PFSK-1 (cell line): ENCODE data around the gene CRISPLD2.

ENCODE experiments used
- FOXP2 ChIP-seq: optimal IDR thresholded peaks from 2 replicates; pipeline ENCODE3; 2011; ENCODE audit warnings: borderline replicate concordance, control low read depth, inconsistent platforms; ENCODE audit not compliant: insufficient read depth; ENCODE audit errors: extremely low read length, extremely low read depth
- POLR2AphosphoS5 ChIP-seq: IDR thresholded peaks from 2 replicates; pipeline ENCODE4 v1.6.1; 2012; ENCODE audit warnings: low read depth, mild to moderate bottlenecking, control low read depth, low read length, moderate library complexity
- SIN3A ChIP-seq: IDR thresholded peaks from 2 replicates; pipeline ENCODE4 v1.6.1; 2012; ENCODE audit warnings: mild to moderate bottlenecking, low read length, moderate library complexity, borderline replicate concordance; ENCODE audit not compliant: insufficient read depth
- TAF1 ChIP-seq: IDR thresholded peaks from 2 replicates; pipeline ENCODE4 v1.6.1; 2012; ENCODE audit warnings: low read length, control low read depth, borderline replicate concordance; ENCODE audit not compliant: insufficient read depth
- TF ChIP-seq, protein P1 (sequence below), 2 experiments: IDR thresholded peaks; 2 replicates each; pipeline versions ENCODE4 v1.6.1 to v1.8.0; 2011 to 2012; ENCODE audit warnings: low read depth in 2 of 2, low read length in 2 of 2, control low read depth in 1 of 2, inconsistent platforms in 1 of 2, mild to moderate bottlenecking in 1 of 2, moderate library complexity in 1 of 2; ENCODE audit not compliant: insufficient read depth in 1 of 2

Gene CRISPLD2

DNA sequence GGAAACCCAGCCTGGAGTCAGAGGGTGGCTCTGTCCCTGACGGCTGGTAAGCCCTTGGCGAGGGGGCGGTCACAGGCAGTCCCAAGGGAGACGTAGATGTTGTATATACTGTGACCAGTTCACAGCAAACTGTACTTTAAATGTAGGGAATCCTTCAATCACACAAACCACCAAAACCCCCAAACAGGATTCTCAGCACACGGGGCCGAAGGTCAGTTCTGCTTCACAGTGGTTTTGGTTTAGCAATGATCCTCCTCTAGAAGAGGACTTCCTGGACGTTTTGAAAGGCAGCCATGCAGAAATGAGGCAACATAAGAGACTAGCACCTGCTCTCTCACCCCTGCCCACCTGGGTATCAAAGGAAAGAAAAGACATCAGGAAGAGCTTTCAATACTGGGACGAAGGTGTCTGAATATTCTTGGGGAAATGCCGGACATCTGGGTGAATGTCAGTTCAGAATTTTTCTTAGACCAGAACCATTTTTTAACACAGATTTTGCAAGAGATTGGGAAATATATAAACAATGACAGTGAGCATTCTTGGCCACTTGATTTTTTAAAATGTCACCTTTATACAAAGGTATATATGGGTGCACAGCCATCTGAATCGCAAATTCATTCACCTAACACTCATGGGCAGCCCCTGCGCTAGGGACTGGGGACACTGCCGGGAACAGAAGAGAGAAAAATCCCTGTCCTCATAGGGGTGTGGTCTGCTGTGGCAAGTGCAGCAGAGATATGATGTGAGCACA lies 74.2 kb downstream of the CRISPLD2 start:
- TF ChIP-seq, protein P1, sequence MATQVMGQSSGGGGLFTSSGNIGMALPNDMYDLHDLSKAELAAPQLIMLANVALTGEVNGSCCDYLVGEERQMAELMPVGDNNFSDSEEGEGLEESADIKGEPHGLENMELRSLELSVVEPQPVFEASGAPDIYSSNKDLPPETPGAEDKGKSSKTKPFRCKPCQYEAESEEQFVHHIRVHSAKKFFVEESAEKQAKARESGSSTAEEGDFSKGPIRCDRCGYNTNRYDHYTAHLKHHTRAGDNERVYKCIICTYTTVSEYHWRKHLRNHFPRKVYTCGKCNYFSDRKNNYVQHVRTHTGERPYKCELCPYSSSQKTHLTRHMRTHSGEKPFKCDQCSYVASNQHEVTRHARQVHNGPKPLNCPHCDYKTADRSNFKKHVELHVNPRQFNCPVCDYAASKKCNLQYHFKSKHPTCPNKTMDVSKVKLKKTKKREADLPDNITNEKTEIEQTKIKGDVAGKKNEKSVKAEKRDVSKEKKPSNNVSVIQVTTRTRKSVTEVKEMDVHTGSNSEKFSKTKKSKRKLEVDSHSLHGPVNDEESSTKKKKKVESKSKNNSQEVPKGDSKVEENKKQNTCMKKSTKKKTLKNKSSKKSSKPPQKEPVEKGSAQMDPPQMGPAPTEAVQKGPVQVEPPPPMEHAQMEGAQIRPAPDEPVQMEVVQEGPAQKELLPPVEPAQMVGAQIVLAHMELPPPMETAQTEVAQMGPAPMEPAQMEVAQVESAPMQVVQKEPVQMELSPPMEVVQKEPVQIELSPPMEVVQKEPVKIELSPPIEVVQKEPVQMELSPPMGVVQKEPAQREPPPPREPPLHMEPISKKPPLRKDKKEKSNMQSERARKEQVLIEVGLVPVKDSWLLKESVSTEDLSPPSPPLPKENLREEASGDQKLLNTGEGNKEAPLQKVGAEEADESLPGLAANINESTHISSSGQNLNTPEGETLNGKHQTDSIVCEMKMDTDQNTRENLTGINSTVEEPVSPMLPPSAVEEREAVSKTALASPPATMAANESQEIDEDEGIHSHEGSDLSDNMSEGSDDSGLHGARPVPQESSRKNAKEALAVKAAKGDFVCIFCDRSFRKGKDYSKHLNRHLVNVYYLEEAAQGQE (IDR thresholded peaks at IDR 0.05; ENCODE audit: insufficient read depth in 1 of 2, low read depth in 2 of 2, low read length in 2 of 2) = no peak
- TF ChIP-seq FOXP2 (no peak), TAF1 (no peak), POLR2AphosphoS5 (no peak), SIN3A (no peak)

DNA sequence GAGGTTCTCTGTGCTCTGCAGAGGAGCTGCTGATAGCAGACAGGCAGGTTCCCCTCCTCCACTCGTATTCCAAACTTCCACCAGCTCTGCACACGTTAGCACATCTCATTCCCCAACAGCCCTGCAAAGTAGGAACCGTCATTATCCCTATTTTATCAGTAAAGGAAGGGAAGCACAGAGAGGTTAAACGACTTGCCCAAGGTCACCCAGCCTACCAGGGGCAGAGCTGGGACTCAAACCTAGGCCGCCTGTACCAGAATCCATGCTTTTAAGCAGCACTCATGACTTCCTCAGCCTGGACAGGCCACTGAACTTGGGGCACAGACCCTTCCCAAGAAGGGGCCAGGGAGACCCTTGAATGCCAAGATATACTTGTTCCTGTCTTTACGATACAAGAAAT lies 75.2 kb downstream of the CRISPLD2 start:
- TF ChIP-seq POLR2AphosphoS5 (no peak), FOXP2 (no peak)
- TF ChIP-seq, protein P1 (IDR thresholded peaks at IDR 0.05; ENCODE audit: insufficient read depth in 1 of 2, low read depth in 2 of 2, low read length in 2 of 2) = no peak

DNA sequence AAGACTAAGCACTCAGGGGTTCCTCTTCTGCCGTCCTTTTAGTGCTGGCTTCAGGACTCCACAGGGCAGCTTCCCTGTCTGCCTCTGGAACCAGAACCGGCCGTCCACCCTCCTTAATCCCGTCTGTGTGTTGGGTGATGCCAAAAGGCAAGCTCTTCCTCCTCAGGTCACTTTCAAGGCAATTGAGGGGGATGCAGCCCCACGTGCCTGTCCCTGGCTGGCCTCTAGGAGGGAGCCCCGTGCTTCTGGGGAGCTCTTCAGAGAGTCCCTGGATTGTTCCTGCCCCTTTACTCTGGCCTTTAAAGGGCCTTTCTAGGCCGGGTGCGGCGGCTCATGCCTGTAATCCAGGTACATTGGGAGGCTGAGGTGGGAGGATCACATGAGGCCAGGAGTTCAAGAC lies 77.1 kb downstream of the CRISPLD2 start:
- TF ChIP-seq SIN3A (no peak), FOXP2 (no peak), POLR2AphosphoS5 (no peak), TAF1 (no peak)
- TF ChIP-seq, protein P1 (IDR thresholded peaks at IDR 0.05; ENCODE audit: insufficient read depth in 1 of 2, low read depth in 2 of 2, low read length in 2 of 2) = no peak

GRCh38 chr16:84897911-84898377 lies 78.2 kb downstream of the CRISPLD2 start:
- TF ChIP-seq POLR2AphosphoS5 (no peak), FOXP2 (no peak)

DNA sequence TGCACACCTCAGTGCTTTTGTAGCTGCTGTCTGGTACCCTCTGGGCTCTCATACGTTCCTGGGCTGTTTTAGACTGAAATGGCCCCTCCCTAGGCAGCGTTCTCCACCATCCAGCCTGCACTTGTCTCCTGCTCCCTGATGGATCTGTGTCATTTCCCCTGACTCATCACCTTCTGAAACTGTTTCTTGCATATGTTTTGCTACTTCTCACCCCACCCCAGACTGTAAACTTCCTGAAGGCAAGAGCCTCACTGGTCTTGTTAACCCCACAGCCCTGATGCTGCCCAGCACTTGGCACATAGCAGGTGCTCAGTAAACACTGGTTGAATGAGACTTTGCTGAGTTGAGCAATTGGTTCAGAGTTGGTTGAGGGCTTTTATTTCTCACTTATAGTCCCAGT lies 78.7 kb downstream of the CRISPLD2 start:
- TF ChIP-seq TAF1 (no peak), SIN3A (no peak)

- TF ChIP-seq FOXP2 = no peak
- no peak for TF ChIP-seq TAF1
- TF ChIP-seq, protein P1 (IDR thresholded peaks at IDR 0.05; ENCODE audit: insufficient read depth in 1 of 2, low read depth in 2 of 2, low read length in 2 of 2) = no peak
- no peak for TF ChIP-seq SIN3A
- TF ChIP-seq POLR2AphosphoS5 = no peak
Measured at GRCh38 chr16:84899414-84899813, 79.6 kb downstream of the CRISPLD2 start.
